Measurements from ENCODE around the gene TNFAIP3.
"Not testable (repeated sequence)": the region's sequence is repeated elsewhere in the genome, so short reads cannot be mapped to it uniquely, and the experiment has no call there.

TNFAIP3 gene

DNA sequence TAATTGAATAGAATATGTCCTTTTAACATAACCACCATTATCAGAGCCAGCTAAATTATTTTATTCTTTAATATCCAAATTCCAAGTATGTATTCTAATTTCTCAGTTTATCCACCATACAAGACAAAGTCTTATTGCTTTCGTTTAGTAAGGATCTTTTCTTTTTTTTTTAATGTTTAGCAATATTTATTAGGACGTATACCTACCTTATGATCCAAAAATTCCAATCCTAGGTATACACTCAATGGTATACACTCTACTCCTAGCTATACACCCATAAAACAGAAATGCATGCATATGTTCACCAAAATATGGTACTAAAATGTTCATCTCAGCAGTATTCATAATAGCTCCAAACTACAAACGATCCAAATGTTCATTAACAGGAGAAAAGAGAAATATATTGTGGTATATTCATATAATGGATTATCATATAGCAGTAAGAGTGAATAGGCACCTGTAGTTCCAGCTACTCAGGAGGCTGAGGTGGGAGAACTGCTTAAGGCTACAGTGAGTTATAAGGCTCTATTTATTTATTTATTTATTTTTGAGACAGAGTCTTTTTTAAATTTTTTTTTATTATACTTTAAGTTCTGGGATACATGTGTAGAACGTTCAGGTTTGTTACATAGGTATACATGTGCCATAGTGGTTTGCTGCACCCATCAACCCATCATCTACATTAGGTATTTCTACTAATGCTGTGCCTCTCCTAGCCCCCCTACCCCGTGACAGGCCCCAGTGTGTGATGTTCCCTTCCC, 17.3 kb downstream of the TNFAIP3 start:
- TF ChIP-seq, protein P1, sequence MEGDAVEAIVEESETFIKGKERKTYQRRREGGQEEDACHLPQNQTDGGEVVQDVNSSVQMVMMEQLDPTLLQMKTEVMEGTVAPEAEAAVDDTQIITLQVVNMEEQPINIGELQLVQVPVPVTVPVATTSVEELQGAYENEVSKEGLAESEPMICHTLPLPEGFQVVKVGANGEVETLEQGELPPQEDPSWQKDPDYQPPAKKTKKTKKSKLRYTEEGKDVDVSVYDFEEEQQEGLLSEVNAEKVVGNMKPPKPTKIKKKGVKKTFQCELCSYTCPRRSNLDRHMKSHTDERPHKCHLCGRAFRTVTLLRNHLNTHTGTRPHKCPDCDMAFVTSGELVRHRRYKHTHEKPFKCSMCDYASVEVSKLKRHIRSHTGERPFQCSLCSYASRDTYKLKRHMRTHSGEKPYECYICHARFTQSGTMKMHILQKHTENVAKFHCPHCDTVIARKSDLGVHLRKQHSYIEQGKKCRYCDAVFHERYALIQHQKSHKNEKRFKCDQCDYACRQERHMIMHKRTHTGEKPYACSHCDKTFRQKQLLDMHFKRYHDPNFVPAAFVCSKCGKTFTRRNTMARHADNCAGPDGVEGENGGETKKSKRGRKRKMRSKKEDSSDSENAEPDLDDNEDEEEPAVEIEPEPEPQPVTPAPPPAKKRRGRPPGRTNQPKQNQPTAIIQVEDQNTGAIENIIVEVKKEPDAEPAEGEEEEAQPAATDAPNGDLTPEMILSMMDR (IDR thresholded peaks at IDR 0.05; ENCODE audit: borderline replicate concordance, control extremely low read depth, extremely low read depth, insufficient read depth, missing control alignments), result no peak
- in situ Hi-C loops (cut with MboI; ENCODE audit: low sequenced_read_pairs, unreplicated experiment), result no loop called here
- no peak for DNase-seq (ENCODE audit: low spot score)

DNA sequence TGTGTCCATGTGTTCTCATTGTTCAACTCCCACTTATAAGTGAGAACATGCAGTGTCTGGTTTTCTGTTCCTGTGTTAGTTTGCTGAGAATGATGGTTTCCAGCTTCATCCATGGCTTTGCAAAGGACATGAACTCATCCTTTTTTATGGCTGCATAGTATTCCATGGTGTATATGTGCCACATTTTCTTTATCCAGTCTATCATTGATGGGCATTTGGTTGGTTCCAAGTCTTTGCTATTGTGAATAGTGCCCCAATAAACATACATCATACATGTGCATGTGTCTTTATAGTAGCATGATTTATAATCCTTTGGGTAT, 17.8 kb downstream of the TNFAIP3 start:
- in situ Hi-C loops (cut with MboI; ENCODE audit: low sequenced_read_pairs, unreplicated experiment); DNase-seq (ENCODE audit: low spot score): not testable (repeated sequence)

DNA sequence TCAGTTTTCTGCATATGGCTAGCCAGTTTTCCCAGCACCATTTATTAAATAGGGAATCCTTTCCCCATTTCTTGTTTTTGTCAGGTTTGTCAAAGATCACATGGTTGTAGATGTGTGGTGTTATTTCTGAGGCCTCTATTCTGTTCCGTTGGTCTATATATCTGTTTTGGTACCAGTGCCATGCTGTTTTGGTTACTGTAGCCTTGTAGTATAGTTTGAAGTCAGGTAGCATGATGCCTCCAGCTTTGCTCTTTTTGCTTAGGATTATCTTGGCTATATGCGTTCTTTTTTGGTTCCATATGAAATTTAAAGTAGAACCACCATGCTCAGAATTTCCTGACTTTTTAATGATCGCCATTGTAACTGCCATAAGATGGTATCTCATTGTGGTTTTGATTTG, 19.2 kb downstream of the TNFAIP3 start:
- in situ Hi-C loops (cut with MboI; ENCODE audit: low sequenced_read_pairs, unreplicated experiment); DNase-seq (ENCODE audit: low spot score): not testable (repeated sequence)

DNA sequence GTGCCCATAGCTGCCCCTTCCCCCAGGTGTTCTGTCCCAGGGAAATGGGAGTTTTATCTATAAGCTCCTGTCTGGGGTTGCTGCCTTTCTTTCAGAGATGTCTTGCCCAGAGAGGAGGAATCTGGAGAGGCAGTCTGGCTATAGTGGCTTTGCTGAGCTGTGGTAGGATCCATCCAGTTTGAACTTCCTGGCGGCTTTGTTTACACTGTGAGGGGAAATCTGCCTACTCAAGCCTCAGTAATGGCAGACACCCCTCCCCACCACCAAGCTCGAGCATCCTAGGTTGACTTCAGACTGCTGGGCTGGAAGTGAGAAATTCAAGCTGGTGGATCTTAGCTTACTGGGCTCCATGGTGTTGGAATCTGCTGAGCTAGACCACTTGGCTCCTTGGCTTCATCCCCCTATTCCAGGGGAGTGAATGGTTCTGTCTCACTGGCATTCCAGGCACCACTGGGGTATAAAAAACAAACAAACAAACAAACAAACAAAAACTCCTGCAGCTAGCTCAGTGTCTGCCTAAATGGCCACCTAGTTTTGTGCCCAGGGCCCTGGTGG, 24.0 kb downstream of the TNFAIP3 start:
- in situ Hi-C loops (cut with MboI; ENCODE audit: low sequenced_read_pairs, unreplicated experiment), result no loop called here
- TF ChIP-seq, protein P1 (IDR thresholded peaks at IDR 0.05; ENCODE audit: borderline replicate concordance, control extremely low read depth, extremely low read depth, insufficient read depth, missing control alignments), result no peak
- DNase-seq (ENCODE audit: low spot score), result no peak

DNA sequence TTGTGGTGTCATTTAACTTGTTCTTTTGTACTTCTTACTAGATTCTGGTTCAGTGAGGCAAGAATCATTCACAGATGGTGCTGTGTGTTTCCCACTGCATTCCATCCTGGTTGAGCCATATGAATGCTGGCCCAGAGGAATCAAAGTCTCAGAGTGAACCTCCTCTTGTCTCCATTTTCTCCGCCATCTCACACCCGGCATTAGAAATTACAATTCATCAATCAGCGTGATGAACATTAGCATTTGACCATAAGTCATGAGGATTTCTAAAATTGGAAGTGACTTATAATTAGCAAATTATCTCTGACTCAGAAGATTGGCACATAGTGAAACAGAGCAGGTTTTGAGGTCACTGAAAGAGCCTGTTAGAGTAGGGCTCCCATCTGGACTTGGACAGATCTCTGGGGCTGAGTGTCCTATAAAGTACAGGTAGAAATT, 25.2 kb downstream of the TNFAIP3 start:
- in situ Hi-C loops (cut with MboI; ENCODE audit: low sequenced_read_pairs, unreplicated experiment), result no loop called here
- no peak for DNase-seq (ENCODE audit: low spot score)
- TF ChIP-seq, protein P1 (IDR thresholded peaks at IDR 0.05; ENCODE audit: borderline replicate concordance, control extremely low read depth, extremely low read depth, insufficient read depth, missing control alignments), result no peak

DNA sequence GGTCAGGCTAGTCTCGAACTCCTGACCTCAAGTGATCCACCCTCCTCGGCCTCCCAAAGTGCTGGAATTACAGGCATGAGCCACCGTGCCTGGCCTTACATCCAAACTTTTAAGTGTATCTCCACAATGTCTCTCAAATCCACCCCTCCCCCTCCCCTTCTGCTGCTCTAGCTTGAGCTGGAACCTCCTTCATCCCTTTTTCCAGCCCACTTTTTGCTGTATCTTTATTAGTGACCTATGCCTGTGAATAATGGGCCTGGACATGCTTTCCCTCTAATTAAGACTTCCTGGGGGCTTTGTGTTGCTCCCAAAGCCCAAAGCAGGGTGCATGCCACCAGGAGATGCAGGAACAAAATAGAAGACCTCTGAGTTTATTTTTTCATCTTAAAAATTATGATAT, 26.1 kb downstream of the TNFAIP3 start:
- TF ChIP-seq, protein P1 (IDR thresholded peaks at IDR 0.05; ENCODE audit: borderline replicate concordance, control extremely low read depth, extremely low read depth, insufficient read depth, missing control alignments), result no peak
- in situ Hi-C loops (cut with MboI; ENCODE audit: low sequenced_read_pairs, unreplicated experiment), result no loop called here
- DNase-seq (ENCODE audit: low spot score), result no peak

DNA sequence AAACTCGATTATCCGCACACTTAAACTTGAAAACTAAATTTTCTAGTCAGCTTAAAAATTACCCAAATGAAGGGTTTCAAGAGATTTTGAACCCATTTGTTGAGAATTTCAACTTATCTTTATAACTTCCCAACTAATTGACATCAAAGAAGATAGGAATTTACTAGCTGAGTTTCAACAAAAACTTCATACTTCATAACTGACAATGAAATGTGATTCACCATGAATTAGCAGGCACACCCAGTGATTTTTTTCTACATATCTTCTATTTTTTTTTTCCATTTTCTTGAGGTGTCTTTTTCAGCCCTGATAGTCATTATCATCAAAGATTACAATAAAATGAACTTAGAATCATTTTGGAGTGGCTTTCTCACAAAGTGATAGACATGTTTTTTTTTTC, 26.7 kb downstream of the TNFAIP3 start:
- no peak for DNase-seq (ENCODE audit: low spot score)
- TF ChIP-seq, protein P1 (IDR thresholded peaks at IDR 0.05; ENCODE audit: borderline replicate concordance, control extremely low read depth, extremely low read depth, insufficient read depth, missing control alignments), result no peak
- in situ Hi-C loops (cut with MboI; ENCODE audit: low sequenced_read_pairs, unreplicated experiment), result no loop called here

DNA sequence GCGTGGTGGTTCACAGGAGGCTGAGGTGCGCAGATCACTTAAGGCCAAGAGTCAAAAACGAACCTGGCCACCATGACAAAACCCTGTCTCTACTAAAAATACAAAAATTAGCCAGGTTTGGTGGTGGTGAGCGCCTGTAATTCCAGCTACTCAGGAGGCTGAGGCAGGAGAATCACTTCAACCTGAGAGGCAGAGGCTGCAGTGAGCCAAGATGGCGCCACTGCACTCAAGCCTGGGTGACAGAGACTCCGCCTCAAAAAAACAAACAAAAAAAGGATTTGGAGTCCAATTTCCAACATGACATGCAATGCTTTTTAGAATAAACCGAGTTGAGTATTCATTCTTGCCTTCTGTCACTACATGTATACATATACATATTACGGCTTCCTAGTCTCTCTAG, 27.3 kb downstream of the TNFAIP3 start:
- in situ Hi-C loops (cut with MboI; ENCODE audit: low sequenced_read_pairs, unreplicated experiment); DNase-seq (ENCODE audit: low spot score): not testable (repeated sequence)

All from GM13976 (cell line).